ENCODE results near the gene STARD7. TPM values are rescaled to one million over a fixed set of nuclear protein-coding genes. Genes with fewer than 3 reads are reported as not detected.
"Not testable (repeated sequence)": the region's sequence is repeated elsewhere in the genome, so short reads cannot be mapped to it uniquely, and the experiment has no call there.

The STARD7 gene
- total RNA-seq, 1 experiment from 2014 or later: 224 TPM

GRCh38 chr2:96163415-96163767 lies 45.2 kb downstream of the STARD7 start:
- H3K9me3 Mint-ChIP-seq (ENCODE audit: unreplicated experiment): no peaks in the 10 kb centered on the region
- Histone ChIP-seq H3K36me3 (ENCODE audit: control insufficient read depth, insufficient read depth, low read length) (no peaks in the 10 kb centered on the region), H3K4me3 (ENCODE audit: low read depth, low read length) (no peak overlapping the region), H3K4me1 (no peaks in the 10 kb centered on the region), H3K9me3 (no peaks in the 10 kb centered on the region), H3K27me3 (replicated peaks; ENCODE audit: control insufficient read depth, insufficient read depth, low read length) (no peaks in the 10 kb centered on the region)
- no peak for TF ChIP-seq CTCF (IDR thresholded peaks at IDR 0.05; ENCODE audit: insufficient read depth in 1 of 2, low read depth in 1 of 2, low read length in 1 of 2, severe bottlenecking in 1 of 2, unreplicated experiment in 1 of 2)
- BruUV-seq (replicated peaks): no TSS peak
- H3K27me3 Mint-ChIP-seq (ENCODE audit: insufficient read depth, unreplicated experiment): no peaks in the 10 kb centered on the region
- no peak overlapping the region for H3K27ac Mint-ChIP-seq (ENCODE audit: unreplicated experiment)
- intact Hi-C loops (cut with micrococcal nuclease; ENCODE audit: unreplicated experiment): no loop called here
- no peak overlapping the region for H3K4me3 Mint-ChIP-seq (ENCODE audit: unreplicated experiment)
- no peak for DNase-seq
- POLR2A ChIA-PET: no interaction called here
- CTCF ChIA-PET: no interaction called here
- H3K36me3 Mint-ChIP-seq (ENCODE audit: insufficient read depth, unreplicated experiment): no peaks in the 10 kb centered on the region
- peaks cover 7% of the 10 kb centered on the region for H3K4me1 Mint-ChIP-seq (ENCODE audit: low read depth, unreplicated experiment)

- Histone ChIP-seq H3K4me1 (no peaks in the 10 kb centered on the region), H3K27me3 (replicated peaks; ENCODE audit: control insufficient read depth, insufficient read depth, low read length) (no peaks in the 10 kb centered on the region), H3K36me3 (ENCODE audit: control insufficient read depth, insufficient read depth, low read length) (no peaks in the 10 kb centered on the region), H3K4me3 (ENCODE audit: low read depth, low read length) (no peak overlapping the region), H3K9me3 (no peaks in the 10 kb centered on the region)
- DNase-seq: no peak
- H3K36me3 Mint-ChIP-seq (ENCODE audit: insufficient read depth, unreplicated experiment): no peaks in the 10 kb centered on the region
- ChIA-PET POLR2A (interaction anchor here (0.6 kb wide), 1 partner anchor 132 kb away, joined by 6 read pairs; no protein-coding TSS in a partner anchor), CTCF (no interaction called here)
- H3K9me3 Mint-ChIP-seq (ENCODE audit: unreplicated experiment): no peaks in the 10 kb centered on the region
- BruUV-seq (replicated peaks): no TSS peak
- no peaks in the 10 kb centered on the region for H3K27me3 Mint-ChIP-seq (ENCODE audit: insufficient read depth, unreplicated experiment)
- peaks cover 7% of the 10 kb centered on the region for H3K4me1 Mint-ChIP-seq (ENCODE audit: low read depth, unreplicated experiment)
- no peak overlapping the region for H3K27ac Mint-ChIP-seq (ENCODE audit: unreplicated experiment)
- intact Hi-C loops (cut with micrococcal nuclease; ENCODE audit: unreplicated experiment): no loop called here
- no peak for TF ChIP-seq CTCF (IDR thresholded peaks at IDR 0.05; ENCODE audit: insufficient read depth in 1 of 2, low read depth in 1 of 2, low read length in 1 of 2, severe bottlenecking in 1 of 2, unreplicated experiment in 1 of 2)
- no peak overlapping the region for H3K4me3 Mint-ChIP-seq (ENCODE audit: unreplicated experiment)
These were observed 46.7 kb downstream of the STARD7 start for GRCh38 chr2:96161898-96162297.

GRCh38 chr2:96160366-96160765 lies 48.3 kb downstream of the STARD7 start:
- DNase-seq; H3K4me3 ChIP-seq (ENCODE audit: low read depth, low read length); POLR2A ChIA-PET; H3K4me3 Mint-ChIP-seq (ENCODE audit: unreplicated experiment); H3K27me3 ChIP-seq (replicated peaks; ENCODE audit: control insufficient read depth, insufficient read depth, low read length); H3K9me3 ChIP-seq; H3K4me1 Mint-ChIP-seq (ENCODE audit: low read depth, unreplicated experiment); intact Hi-C loops (cut with micrococcal nuclease; ENCODE audit: unreplicated experiment); H3K36me3 Mint-ChIP-seq (ENCODE audit: insufficient read depth, unreplicated experiment); H3K27ac Mint-ChIP-seq (ENCODE audit: unreplicated experiment); H3K4me1 ChIP-seq; H3K9me3 Mint-ChIP-seq (ENCODE audit: unreplicated experiment); H3K27me3 Mint-ChIP-seq (ENCODE audit: insufficient read depth, unreplicated experiment); CTCF ChIA-PET; H3K36me3 ChIP-seq (ENCODE audit: control insufficient read depth, insufficient read depth, low read length); BruUV-seq (replicated peaks): not testable (repeated sequence)
